Stimulated activated CD8-positive, alpha-beta memory T cell treated with anti-CD3 and anti-CD28 coated beads, Interleukin-15, amount 100 ng/mL, for 24 hours (primary cell): ENCODE data around the gene HDAC7.

ENCODE experiments used
- DNase-seq: peaks from one replicate; pipeline ENCODE4 v3.0.0-alpha.2; 2020; ENCODE audit warnings: low read depth

Gene HDAC7

GRCh38 chr12:47791874-47792273, 27.8 kb downstream of the HDAC7 start:
- DNase-seq, result no peak

- no peak for DNase-seq
Measured at GRCh38 chr12:47791351-47791746, 28.4 kb downstream of the HDAC7 start.

GRCh38 chr12:47790676-47791350, 28.9 kb downstream of the HDAC7 start:
- DNase-seq, result no peak

GRCh38 chr12:47789712-47790489, 29.8 kb downstream of the HDAC7 start:
- DNase-seq, result no peak

GRCh38 chr12:47789141-47789540, 30.6 kb downstream of the HDAC7 start:
- DNase-seq, result no peak

- no peak for DNase-seq
Measured at GRCh38 chr12:47787596-47788319, 31.9 kb downstream of the HDAC7 start.

- no peak for DNase-seq
Measured at GRCh38 chr12:47786662-47787280, 32.9 kb downstream of the HDAC7 start.

- no peak for DNase-seq
Measured at GRCh38 chr12:47785887-47786661, 33.6 kb downstream of the HDAC7 start.

- DNase-seq, result no peak
Measured at GRCh38 chr12:47785036-47785886, 34.4 kb downstream of the HDAC7 start.

- DNase-seq, result no peak
Measured at GRCh38 chr12:47783821-47784819, 35.6 kb downstream of the HDAC7 start.

- DNase-seq, result no peak
Measured at GRCh38 chr12:47783024-47783755, 36.5 kb downstream of the HDAC7 start.

GRCh38 chr12:47782372-47782770, 37.3 kb downstream of the HDAC7 start:
- DNase-seq, result no peak

GRCh38 chr12:47781479-47782371, 38.0 kb downstream of the HDAC7 start:
- DNase-seq, result no peak

- no peak for DNase-seq
Measured at GRCh38 chr12:47779943-47780504, 39.7 kb downstream of the HDAC7 start.

GRCh38 chr12:47779301-47779942, 40.3 kb downstream of the HDAC7 start:
- DNase-seq, result peak; percentile 93

GRCh38 chr12:47778881-47779280, 40.8 kb downstream of the HDAC7 start:
- no peak for DNase-seq
